ENCODE data around the gene NUFIP2.
"Not testable (repeated sequence)": the region's sequence is repeated elsewhere in the genome, so short reads cannot be mapped to it uniquely, and the experiment has no call there.

Gene NUFIP2

GRCh38 chr17:29293890-29294579 lies at the start of gene NUFIP2:
Gene NUFIP2 (minus strand): TSS chr17:29294148. CDS start chr17:29294059, 89 bp downstream.
- peak; percentile 98 for DNase-seq (ENCODE audit: low read depth)

GRCh38 chr17:29342158-29342765 lies 48.3 kb upstream of the NUFIP2 start:
- no peak for DNase-seq (ENCODE audit: low read depth)

GRCh38 chr17:29341726-29342125 lies 47.8 kb upstream of the NUFIP2 start:
- DNase-seq (ENCODE audit: low read depth) = peak; percentile 89

GRCh38 chr17:29339016-29339415 lies 45.1 kb upstream of the NUFIP2 start:
- not testable (repeated sequence) for DNase-seq (ENCODE audit: low read depth)

GRCh38 chr17:29331708-29332085 lies 37.7 kb upstream of the NUFIP2 start:
- DNase-seq (ENCODE audit: low read depth) = no peak

GRCh38 chr17:29331075-29331707 lies 37.2 kb upstream of the NUFIP2 start:
- no peak for DNase-seq (ENCODE audit: low read depth)

GRCh38 chr17:29327412-29327811 lies 33.5 kb upstream of the NUFIP2 start:
- DNase-seq (ENCODE audit: low read depth) = no peak

- DNase-seq (ENCODE audit: low read depth) = no peak
Measured at GRCh38 chr17:29326023-29326813, 32.3 kb upstream of the NUFIP2 start.

GRCh38 chr17:29322363-29322762 lies 28.4 kb upstream of the NUFIP2 start:
- DNase-seq (ENCODE audit: low read depth) = no peak

GRCh38 chr17:29303386-29303785 lies 9.4 kb upstream of the NUFIP2 start:
- DNase-seq (ENCODE audit: low read depth) = no peak

GRCh38 chr17:29299031-29299430 lies 5.1 kb upstream of the NUFIP2 start:
- DNase-seq (ENCODE audit: low read depth) = no peak

- no peak for DNase-seq (ENCODE audit: low read depth)
Measured at GRCh38 chr17:29295420-29295819, 1.5 kb upstream of the NUFIP2 start.

GRCh38 chr17:29294580-29294900 lies 592 bp upstream of the NUFIP2 start:
- no peak for DNase-seq (ENCODE audit: low read depth)

GRCh38 chr17:29292992-29293889 lies 707 bp downstream of the NUFIP2 start:
- peak; percentile 45 for DNase-seq (ENCODE audit: low read depth)

GRCh38 chr17:29292071-29292991 lies 1.6 kb downstream of the NUFIP2 start:
- DNase-seq (ENCODE audit: low read depth) = peak; percentile 33

- peak; percentile 72 for DNase-seq (ENCODE audit: low read depth)
Measured at GRCh38 chr17:29291163-29291752, 2.7 kb downstream of the NUFIP2 start.

- DNase-seq (ENCODE audit: low read depth) = no peak
Measured at GRCh38 chr17:29289852-29290251, 4.1 kb downstream of the NUFIP2 start.

GRCh38 chr17:29283961-29284360 lies 10.0 kb downstream of the NUFIP2 start:
- no peak for DNase-seq (ENCODE audit: low read depth)

GRCh38 chr17:29283496-29283895 lies 10.5 kb downstream of the NUFIP2 start:
- no peak for DNase-seq (ENCODE audit: low read depth)

GRCh38 chr17:29279397-29280070 lies 14.4 kb downstream of the NUFIP2 start:
- DNase-seq (ENCODE audit: low read depth) = no peak

Measured in iris pigment epithelial cell (primary cell).